Kidney epithelial cell (primary cell): ENCODE results near the gene STK10. TPM values are rescaled to one million over a fixed set of nuclear protein-coding genes. Genes with fewer than 3 reads are reported as not detected.

Experiments used
- DNase-seq: peaks from one replicate; pipeline ENCODE4 v3.0.0-alpha.2; 2010; ENCODE audit warnings: low read depth
- H3K27me3 ChIP-seq: 2 replicates; pipeline ENCODE4 v1.6.0; 2011; ENCODE audit warnings: low read length; ENCODE audit not compliant: control insufficient read depth, insufficient read depth
- H3K36me3 ChIP-seq: 2 replicates; pipeline ENCODE4 v1.5.1; 2011; ENCODE audit warnings: low read length; ENCODE audit not compliant: control insufficient read depth, insufficient read depth
- H3K4me3 ChIP-seq: 2 replicates; pipeline ENCODE4 v1.5.1; 2011; ENCODE audit warnings: low read depth, mild to moderate bottlenecking, control low read depth, low read length
- total RNA-seq: library from RNA; depleted of rRNA; stranded (reverse); fragments of >200 nt; gene quantifications from 2 replicates; pipeline ENCODE4 v1.2.3, GENCODE V29; 2015
- TF ChIP-seq, protein P1 (sequence below): IDR thresholded peaks from 2 replicates; pipeline ENCODE4 v1.5.1; 2011; ENCODE audit warnings: mild to moderate bottlenecking, moderate library complexity, low read length, control low read depth, inconsistent platforms; ENCODE audit not compliant: insufficient read depth, poor library complexity, severe bottlenecking

Gene STK10
- total RNA-seq, 1 donor from 2014 or later, result 24.7 TPM

DNA sequence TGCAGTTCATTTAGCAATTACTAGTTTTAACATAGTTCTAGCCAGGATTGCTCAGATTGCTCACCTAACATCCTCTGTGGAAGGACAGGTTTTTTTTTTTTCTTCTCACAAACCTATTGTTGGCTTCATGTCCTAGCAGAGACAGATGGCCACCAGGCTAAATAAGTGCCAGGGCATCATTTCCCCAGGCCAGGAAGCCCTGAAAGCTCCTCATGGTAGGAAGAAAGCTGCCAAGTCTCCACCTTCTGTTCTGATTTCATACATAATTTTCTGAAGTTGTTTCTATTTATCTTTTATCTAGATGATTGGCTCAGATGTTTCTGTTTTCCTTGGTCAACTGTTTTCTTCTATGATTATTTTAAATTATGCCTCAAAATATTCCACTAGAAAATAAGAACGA, 37.0 kb upstream of the STK10 start:
- Histone ChIP-seq H3K27me3 (no peaks in the 10 kb centered on the region), H3K4me3 (no peak overlapping the region), H3K36me3 (peaks cover 1% of the 10 kb centered on the region)
- TF ChIP-seq, protein P1, sequence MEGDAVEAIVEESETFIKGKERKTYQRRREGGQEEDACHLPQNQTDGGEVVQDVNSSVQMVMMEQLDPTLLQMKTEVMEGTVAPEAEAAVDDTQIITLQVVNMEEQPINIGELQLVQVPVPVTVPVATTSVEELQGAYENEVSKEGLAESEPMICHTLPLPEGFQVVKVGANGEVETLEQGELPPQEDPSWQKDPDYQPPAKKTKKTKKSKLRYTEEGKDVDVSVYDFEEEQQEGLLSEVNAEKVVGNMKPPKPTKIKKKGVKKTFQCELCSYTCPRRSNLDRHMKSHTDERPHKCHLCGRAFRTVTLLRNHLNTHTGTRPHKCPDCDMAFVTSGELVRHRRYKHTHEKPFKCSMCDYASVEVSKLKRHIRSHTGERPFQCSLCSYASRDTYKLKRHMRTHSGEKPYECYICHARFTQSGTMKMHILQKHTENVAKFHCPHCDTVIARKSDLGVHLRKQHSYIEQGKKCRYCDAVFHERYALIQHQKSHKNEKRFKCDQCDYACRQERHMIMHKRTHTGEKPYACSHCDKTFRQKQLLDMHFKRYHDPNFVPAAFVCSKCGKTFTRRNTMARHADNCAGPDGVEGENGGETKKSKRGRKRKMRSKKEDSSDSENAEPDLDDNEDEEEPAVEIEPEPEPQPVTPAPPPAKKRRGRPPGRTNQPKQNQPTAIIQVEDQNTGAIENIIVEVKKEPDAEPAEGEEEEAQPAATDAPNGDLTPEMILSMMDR, result no peak
- no peak for DNase-seq

DNA sequence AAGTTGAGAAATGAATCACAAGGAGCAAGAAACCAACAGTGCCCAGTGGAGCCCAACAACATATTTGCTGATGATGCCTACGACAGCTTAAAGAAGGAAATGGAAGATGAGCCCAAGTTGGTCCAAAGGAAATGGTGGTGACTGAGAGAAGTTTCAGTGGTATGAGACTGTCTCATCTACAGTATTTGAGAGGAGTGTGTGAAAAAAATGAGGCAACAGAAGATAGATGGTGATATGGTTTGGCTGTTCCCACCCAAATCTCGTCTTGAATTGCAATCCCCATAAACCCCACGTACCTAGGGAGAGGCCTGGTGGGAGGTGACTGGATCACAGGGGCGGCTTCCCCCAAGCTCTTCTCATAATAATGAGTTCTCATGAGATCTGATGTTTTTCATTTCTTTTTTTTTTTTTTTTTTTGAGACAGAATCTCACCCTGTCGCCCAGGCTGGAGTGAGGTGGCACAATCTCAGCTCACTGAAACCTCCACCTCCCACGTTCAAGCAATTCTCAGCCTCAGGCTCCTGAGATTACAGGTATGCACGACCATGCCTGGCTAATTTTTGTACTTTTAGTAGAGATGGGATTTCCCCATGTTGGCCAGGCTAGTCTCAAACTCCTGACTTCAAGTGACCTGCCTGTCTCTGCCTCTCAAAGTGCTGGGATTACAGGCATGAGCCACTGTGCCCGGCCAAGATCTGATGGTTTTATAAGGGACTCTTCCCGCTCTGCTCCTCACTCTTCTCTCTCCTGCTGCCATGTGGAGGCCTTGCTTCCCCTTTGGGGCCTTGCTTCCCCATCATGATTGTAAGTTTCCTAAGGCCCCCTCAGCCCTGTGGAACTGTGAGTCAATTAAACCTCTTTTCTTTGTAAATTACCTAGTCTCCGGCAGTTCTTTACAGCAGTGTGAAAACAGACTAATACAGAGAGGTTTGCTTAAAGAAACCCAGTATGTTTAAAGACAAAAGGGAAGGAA, 36.2 kb upstream of the STK10 start:
- H3K27me3 ChIP-seq, result no peaks in the 10 kb centered on the region
- TF ChIP-seq, protein P1, result no peak
- peaks cover 1% of the 10 kb centered on the region for H3K36me3 ChIP-seq
- no peak for DNase-seq
- no peak overlapping the region for H3K4me3 ChIP-seq

DNA sequence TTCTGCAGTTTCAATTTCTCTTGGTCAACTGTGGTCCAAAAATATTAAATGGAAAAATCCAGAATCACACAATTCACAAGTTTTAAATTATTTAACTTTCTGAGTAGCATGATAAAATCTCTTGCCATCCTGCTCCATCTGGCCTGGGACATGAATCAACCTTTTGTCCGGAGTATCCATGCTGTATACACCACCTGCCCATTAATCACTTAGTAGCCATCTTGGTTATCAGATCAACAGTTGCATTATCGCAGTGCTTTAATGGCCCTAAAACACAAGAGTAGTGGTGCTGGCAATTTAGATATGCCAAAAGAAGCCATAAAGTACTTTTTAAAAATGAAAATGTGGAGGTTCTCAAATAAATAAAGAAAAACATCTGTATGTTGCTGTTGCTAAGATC, 31.3 kb upstream of the STK10 start:
- H3K36me3 ChIP-seq, result no peaks in the 10 kb centered on the region
- H3K4me3 ChIP-seq, result no peak overlapping the region
- no peaks in the 10 kb centered on the region for H3K27me3 ChIP-seq
- no peak for DNase-seq
- TF ChIP-seq, protein P1, result no peak

DNA sequence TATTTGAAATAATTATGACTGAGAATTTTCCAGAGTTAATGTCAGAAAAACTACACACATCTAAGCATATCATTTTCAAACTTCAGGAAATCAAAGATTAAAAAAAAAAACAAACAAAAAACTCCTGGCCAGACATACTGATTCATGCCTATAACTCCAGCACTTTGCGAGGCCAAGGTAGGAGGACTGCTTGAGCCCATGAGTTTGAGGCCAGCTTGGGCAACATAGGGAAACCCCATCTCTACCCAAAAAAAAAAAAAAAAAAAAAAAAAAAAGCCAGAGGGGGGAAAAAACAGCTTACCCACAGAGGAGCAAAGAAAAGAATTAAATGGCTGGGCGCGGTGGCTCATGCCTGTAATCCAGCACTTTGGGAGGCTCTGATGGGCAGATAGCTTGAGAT, 28.3 kb upstream of the STK10 start:
- no peak overlapping the region for H3K4me3 ChIP-seq
- no peak for DNase-seq
- TF ChIP-seq, protein P1, result no peak
- no peaks in the 10 kb centered on the region for H3K27me3 ChIP-seq
- H3K36me3 ChIP-seq, result peaks cover 2% of the 10 kb centered on the region

DNA sequence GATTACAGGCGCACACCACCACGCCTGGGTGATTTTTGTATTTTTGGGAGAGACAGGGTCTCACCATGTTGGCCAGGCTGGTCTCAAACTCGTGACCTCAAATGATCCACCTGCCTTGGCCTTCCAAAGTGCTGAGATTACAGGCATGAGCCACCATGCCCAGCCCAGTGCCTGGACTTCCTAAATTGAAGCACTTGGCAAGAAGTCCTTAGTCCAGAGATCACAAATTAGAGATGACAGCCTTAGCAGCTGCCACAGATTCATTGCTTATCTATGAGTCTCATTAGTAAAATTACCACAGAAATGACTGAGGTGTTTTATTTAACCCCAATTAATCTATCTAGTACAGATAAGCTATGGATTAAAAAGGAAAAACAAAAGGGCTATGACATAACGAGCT, 25.1 kb upstream of the STK10 start:
- no peak for DNase-seq
- Histone ChIP-seq H3K4me3 (no peak overlapping the region), H3K27me3 (no peaks in the 10 kb centered on the region), H3K36me3 (peaks cover 2% of the 10 kb centered on the region)
- TF ChIP-seq, protein P1, result no peak
